Fibroblast of the conjunctiva (primary cell): ENCODE measurements around the gene DTD2.

Experiments used
- DNase-seq: peaks from one replicate; pipeline ENCODE4 v3.0.0-alpha.2; 2010; ENCODE audit warnings: low read depth

DTD2 gene

DNA sequence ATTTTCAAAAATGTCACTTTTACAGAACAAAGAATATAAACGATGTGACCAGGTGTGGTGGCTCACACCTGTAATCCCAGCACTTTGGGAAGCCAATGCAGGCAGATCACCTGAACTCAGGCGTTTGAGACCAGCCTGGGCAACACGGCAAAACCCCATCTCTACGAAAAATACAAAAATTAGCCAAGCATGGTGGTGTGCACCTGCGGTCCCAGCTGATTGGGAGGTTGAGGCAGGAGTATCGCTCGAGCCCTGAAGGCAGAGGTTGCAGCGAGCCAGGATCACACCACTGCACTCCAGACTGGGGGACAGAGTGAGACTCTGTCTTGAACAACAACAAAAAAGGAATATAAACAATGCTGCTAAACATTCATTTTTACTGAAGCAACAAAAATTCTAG is 52.2 kb downstream of the DTD2 start:
- no peak for DNase-seq

DNA sequence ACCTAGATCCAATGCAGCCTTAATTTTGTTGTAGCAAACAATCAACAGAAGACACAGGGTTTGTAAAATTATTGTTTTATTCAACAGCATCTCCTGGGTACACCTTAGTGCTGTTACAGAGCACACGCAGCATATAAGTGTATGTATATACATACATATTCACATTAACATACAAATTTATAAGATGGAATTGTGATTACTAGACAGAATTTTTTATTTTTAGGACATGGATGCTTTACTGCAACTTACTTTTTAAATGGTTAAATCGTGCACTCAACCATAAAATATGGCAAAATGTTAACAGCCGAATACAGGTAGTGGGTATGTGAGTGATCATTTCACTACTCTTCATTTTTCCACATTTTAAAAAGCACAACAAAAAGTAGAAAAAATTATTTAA is 53.6 kb downstream of the DTD2 start:
- DNase-seq = no peak

DNA sequence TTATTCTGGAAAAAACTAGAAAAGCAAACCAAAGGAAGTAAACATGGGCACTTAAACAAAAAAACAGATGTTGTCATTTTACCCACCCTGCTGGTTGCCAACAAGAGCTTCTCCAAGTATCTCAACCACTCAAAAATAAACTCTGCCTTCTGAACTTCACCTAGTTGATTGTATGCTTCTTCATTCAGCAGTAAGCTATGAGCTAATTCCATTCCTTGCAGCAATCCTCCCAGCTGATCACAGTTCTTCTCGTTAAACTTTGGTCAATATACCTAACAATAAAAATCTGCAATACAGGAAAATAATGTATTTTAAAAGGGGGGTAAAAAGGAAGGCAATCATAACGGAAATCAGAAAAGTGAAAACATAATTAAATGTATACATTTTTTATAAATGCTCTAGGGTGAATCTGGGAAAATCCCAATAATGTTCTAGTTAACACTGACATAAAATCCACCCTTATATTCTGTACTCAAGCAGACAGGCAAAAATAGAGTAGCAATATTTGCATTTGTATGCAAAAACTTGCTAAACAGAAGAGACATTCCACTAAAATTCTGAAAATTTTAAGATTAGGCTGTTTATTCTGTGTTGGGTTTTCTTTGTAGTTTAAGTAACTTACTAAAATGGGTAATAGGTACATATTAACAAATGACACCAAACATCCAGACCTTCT is 54.4 kb downstream of the DTD2 start:
- no peak for DNase-seq

DNA sequence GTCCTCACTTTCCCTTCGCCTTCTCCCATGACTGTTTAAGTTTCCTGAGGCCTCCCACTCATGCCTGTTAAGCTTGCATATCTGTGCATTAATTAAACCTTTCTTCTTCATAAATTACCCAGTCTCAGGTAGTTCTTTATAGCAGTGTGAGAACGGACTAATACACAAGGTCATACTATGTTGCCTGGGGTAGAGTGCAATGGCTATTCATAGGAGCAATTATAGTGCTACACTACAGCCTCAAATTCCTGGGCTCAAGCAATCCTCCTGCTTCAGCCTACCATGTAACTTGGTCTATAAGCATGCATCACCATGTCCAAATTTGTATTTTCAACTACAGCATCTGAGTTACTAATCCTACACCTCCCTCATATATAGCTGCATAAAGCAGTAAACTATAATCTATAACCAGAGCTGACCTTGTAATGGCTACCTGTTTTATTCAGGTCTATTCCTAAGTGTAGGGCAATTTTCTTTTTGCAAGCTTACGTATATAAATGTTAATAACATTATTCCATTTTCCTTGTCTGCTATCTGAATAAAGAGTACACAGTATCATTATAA is 55.9 kb downstream of the DTD2 start:
- DNase-seq = no peak

DNA sequence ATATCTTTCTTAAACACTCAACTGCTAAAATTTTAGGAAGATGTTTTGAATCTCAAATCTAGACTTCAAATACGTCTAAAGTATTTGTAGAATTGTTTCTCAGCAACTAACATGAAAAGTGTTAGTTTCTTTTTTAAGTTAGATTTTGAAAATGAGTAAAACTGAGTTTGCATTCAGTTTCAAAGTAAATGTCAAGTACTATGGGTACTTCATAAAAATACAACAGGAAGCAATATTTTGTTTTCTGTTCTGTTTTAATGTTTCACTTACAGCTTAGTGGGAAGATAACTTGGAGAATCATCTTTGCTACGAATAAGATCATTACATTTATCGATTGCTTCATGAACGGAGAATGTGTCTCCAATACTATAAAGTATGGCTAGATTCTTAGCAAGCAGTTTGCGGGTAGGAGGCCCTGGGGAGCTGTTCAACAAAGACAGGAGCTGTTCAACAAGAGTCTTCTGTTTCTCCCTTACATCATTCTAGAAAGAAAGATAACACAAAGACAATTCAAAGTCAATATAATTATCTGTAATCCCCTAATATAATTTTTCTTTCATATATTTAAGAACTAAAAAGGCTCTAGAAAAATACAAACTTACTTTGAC is 57.2 kb downstream of the DTD2 start:
- no peak for DNase-seq
